ENCODE results near the gene KCNH3.

KCNH3 gene

GRCh38 chr12:49563951-49564685 is 25.3 kb downstream of the KCNH3 start:
- DNase-seq (ENCODE audit: low read depth) = no peak

DNA sequence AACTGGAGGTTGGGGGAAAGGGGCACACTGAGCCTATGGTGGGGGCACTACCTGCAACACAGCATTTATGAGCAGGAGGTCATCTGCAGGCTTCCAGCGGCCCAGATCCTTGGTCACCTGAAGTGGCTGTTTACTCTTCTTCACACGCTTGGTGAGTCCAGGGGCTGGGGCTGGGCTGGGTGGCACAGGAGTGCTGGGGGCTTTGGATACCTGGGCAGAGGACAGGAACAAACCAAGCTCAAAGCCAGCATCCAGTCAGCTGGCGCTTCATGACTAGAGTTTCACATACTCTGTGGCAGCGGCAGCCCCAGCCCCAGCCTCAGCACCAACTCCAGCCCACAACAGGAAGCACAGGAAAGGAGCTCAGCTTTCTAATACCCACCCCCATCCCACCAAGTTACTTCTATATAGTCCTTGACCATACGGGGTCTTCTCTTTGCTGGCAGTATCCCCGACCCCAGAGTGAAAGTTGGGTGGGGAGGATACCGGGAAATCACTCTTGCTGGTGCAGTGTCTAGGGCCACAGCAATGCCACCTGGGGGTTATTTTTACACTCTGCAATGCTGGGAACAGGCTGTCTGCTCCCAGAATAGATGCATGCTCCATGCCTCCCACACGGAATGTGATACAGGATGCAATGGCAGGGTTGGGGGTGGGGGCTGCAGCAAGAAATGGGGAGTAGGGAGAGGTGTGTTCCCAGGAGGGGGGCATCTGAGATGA is 26.0 kb downstream of the KCNH3 start:
- no peak for DNase-seq (ENCODE audit: low read depth)

GRCh38 chr12:49565406-49566265 is 26.8 kb downstream of the KCNH3 start:
- DNase-seq (ENCODE audit: low read depth) = no peak

GRCh38 chr12:49566361-49566760 is 27.5 kb downstream of the KCNH3 start:
- no peak for DNase-seq (ENCODE audit: low read depth)

DNA sequence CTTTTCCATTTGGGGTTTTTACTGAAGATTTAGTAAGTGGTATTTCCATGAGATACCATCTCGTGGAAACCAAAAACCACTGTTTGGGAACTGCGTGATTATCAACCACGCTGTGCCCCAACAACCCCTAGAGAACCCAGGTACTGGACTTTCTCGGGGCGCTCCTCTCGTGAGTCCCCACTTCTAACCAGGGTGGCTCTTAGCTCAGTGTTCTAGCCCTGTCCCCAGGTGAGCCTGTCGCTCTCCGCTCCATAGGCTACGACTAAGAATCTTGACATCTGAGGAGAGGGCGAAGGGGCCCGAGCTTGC is 28.4 kb downstream of the KCNH3 start:
- DNase-seq (ENCODE audit: low read depth) = no peak

DNA sequence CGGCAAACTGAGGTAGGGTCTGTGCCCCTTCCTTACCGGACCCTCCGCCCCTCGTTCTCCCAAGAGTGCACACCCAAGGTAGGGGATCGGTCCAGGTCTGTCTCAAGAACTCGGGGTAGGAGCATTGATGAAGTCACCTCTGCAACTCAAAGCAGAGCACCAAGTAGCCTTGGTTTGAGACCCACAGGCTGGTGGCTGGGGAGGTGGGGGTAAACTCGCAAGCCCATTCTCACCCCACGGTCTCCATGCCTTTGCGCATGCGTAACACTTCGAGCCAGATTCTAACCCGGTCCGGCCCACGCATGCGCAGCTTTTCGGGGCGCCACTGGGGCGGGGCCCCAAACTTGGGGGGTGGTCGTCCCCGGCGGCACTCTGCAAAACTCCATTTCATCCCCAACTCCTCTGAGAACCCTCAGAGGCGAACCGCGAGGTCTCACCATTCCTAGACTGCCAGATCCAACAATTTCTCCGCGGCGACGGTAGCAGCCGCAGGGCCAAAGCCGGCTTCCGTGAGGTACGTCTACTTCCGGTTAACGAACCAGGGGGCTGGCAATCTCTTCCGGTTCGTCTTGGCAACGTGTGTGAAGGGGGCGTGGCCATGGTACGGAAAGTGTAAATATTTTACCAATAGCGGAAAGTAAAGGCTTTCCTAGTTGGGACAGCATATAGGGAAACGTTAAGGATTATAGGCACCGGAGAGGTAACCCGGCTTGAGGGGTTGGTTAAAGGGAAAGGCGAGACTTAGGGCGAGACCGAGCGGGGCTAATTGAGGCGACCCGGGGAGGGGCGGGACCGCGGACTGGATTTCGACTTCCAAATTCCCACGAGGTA is 29.0 kb downstream of the KCNH3 start, which contains the start of gene MCRS1:
Gene MCRS1 (minus strand): TSS at position 532 of the 831 bp plus-strand sequence. CDS start 1,411 bp downstream, outside the sequence.
- DNase-seq (ENCODE audit: low read depth) = peak; percentile 87

GRCh38 chr12:49568442-49569162 is 29.8 kb downstream of the KCNH3 start:
- DNase-seq (ENCODE audit: low read depth) = no peak

DNA sequence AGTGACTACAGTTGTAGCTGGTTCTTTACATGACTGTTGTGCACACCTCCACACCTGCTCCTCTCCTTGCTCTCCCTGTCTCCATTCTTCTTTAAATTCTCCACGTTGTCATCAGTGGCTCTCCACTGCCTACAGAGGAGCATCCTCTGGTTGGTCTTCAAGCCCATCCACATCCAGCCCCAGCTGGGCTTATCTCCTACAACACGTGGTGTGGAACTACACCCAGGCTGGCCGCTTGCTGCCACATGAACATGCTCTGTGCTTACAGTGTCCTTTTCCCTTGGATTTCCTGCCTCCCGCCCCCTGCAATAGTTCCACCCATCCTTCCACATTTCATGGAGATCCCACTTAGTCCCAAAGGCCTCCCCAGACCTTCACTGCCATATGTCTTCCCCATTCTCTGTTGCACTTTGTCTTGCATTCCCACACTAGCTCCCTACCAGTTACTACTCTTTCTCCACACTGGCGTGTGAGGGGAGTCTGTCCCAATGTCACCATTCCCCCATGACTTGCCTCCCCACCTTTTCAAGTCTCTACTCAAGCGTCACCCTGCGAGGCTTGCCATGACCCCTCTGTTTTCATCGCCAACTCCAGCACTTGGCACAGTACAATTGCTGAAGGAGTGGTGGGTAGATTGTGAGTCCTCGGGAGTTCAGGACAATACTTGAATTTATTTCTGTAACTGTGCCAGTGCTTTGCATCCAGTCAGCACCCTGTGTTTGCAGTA is 38.9 kb downstream of the KCNH3 start:
- DNase-seq (ENCODE audit: low read depth) = no peak

DNA sequence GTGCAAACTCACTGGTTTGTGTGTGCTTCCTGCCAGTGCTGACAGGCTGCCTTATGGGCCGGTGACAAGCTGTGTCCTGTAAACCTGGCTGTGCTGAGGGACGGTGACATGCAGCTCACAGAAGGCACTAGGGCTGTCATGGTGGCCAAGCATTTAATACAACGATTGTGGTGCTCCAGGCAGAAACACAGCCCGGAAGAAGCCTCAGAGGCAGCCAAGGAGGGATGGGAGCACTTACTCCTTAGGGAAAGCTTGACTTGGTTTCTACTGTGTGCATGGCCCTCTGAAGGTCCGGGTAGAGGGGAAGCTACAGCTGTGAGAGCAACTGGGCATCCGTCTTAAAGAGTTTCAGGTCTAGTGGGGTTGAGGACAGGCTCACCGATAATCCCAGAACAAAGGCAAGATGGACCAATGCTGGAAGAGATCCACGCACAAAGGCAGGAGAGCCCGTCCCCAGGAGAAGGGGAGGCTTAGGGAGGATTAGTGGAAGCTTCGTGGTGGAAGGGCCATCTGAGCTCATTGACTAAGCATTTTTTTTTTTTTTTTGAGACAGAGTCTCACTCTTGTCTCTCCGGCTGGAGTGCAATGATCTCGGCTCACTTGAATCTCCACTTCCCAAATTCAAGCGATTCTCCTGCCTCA is 39.8 kb downstream of the KCNH3 start:
- no peak for DNase-seq (ENCODE audit: low read depth)

DNA sequence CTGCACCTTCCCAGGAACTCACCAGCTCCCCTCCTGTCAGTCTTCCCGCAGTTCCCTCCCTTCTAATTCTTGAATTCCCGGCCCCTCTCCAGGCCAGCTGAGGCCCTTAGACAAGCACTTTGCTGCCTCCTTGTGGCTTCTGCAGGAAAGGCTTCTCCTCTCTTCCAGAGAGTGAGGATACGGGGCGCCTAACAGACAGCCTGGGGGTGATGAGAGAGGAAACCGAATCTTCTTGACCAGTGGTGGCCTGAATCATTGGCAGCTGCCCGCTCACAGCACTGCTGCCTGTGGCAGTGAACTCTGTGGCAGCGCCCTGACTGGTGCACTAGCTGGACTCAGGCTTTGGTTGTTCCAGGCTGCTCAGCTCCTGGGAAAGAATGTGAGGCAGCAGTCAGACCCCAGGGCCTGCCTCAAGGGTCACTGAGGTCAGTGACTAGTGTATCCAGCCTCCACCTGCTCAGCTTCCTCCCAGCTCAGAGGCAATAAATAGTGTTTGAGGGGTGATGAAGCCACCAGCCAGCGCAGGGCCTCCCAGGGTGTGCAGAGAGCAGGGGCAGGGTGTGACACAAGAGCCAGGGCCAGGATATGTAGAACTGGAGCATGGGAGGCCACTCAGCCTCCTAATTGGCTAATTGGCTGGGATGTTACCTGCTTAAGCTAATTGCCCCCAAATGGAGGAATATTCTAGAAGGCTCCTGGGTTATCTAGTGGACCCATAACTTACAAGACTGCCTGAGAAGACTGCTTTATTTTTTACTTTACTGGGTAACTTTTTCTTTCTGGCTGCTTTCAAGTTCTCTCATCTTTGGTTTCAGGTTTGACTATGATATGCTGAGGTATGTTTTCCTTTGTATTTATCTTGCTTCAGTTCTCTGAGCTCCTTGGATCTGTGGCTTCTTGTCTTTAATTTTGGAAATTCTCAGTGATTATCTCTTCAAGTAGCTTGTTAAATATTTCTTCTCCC is 42.0 kb downstream of the KCNH3 start:
- peak; percentile 72 for DNase-seq (ENCODE audit: low read depth)

- DNase-seq (ENCODE audit: low read depth) = no peak
Observed at GRCh38 chr12:49582201-49582600, 43.4 kb downstream of the KCNH3 start.

GRCh38 chr12:49582850-49583249 is 44.0 kb downstream of the KCNH3 start:
- DNase-seq (ENCODE audit: low read depth) = peak; percentile 17

DNA sequence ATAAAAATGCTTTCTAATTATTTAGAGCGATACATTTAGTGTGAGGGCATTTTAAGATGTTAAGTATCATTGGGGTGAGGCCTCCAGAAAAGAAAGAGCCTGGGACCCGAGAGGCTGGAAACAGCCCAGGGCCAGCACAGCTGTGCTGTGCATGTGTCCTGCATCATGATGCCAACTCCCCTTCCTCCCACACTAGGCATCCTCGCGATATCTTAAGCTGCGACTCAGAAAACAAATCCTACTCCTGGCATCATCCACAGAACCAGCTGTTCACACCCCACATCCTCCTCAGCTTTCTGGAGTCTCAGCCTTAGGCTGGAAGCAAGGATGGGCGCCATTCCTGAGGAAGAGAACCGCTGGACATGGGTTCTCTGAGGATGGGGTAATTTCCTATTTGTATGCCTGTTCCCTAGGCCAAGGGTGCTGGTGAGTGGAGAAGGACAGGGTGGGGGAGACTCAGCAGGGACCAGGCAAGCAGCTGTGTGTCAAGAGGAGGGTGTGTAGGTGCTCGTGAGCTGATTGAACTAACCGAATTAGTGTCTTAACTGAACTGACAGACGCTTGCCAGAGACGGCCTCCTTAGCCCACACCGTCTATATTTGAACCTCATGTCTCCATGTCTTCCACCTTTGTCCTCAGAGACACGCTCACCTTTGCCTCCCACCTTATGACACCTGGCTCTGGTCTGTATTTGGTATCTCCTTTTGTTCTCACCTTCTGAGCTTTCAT is 44.7 kb downstream of the KCNH3 start:
- peak; percentile 46 for DNase-seq (ENCODE audit: low read depth)

DNA sequence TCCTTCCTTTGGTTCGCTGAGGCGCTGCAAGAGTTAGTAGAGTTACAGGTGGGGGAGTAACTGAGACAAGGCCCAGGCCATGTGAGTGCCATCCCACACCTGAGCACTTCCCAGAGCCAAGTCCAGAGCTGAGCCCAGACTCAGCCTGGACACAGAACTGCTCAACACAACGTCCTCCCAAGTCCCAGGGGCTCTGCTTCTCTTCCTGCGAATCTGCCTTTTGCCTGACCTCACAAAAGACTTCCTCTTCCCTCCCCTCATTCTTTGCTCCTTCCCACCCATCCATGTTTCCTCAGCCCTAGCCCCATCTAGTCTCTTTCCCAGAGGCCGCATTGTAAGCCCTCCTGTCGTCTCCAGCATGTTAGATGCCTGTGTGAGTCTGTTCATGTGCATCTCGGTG is 45.8 kb downstream of the KCNH3 start:
- DNase-seq (ENCODE audit: low read depth) = no peak

- DNase-seq (ENCODE audit: low read depth) = no peak
Observed at GRCh38 chr12:49585477-49586459, 46.9 kb downstream of the KCNH3 start.

GRCh38 chr12:49587174-49587908 is 48.5 kb downstream of the KCNH3 start:
- no peak for DNase-seq (ENCODE audit: low read depth)
